T-cell (primary cell): ENCODE results near the gene IVD. TPM values are rescaled to one million over a fixed set of nuclear protein-coding genes. Genes with fewer than 3 reads are reported as not detected.

Experiments
- ATAC-seq, 4 experiments: fragments of 200-7000 bp in 3 of 4; fragments of 150-1000 bp in 1 of 4; cut with Tn5 transposase; replicated peaks in 1 of 4; 1 replicate in 3 of 4; 2 replicates in 1 of 4; pipeline ENCODE4 v1.10.0; 2021; ENCODE audit warnings: moderate library complexity in 3 of 4, mild to moderate bottlenecking in 2 of 4, moderate number of reproducible peaks in 1 of 4
- CTCF ChIA-PET, 2 donors: fragments of 300-600 bp; sonication (Branson Sonifier 250); formaldehyde crosslinking; loops; one replicate each; lab custom pipeline; 2022; ENCODE audit warnings: antibody characterized with exemption in 2 of 2; lab: Charles Lee
- POLR2A ChIA-PET, 2 donors: fragments of 300-600 bp; sonication (Branson Sonifier 250); formaldehyde crosslinking; loops; one replicate each; lab custom pipeline; 2022; ENCODE audit warnings: antibody characterized with exemption in 2 of 2; lab: Charles Lee
- DNase-seq, 35 experiments: peaks; one replicate each; pipeline versions ENCODE4 v3.0.0 to v3.0.0-alpha.2; 2013 to 2023
- H3K27ac ChIP-seq: one replicate; pipeline ENCODE4 v1.5.1; 2013; ENCODE audit warnings: low read length
- H3K27me3 ChIP-seq, 2 experiments: replicated peaks in 1 of 2; 1 replicate in 1 of 2; 2 replicates in 1 of 2; pipeline versions ENCODE4 v1.6.1 to v1.7.0; 2013; ENCODE audit warnings: low read length in 1 of 2, mixed read lengths in 1 of 2; ENCODE audit not compliant: control insufficient read depth in 2 of 2, insufficient read depth in 2 of 2; ENCODE audit errors: extremely low read depth in 1 of 2
- H3K36me3 ChIP-seq, 2 donors: 1 replicate in 1 of 2; 2 replicates in 1 of 2; pipeline versions ENCODE4 v1.6.1 to v1.7.0; 2013; ENCODE audit warnings: low read length in 1 of 2; ENCODE audit not compliant: control insufficient read depth in 2 of 2, insufficient read depth in 1 of 2; ENCODE audit errors: extremely low read depth in 1 of 2
- H3K4me1 ChIP-seq, 2 experiments: 1 replicate in 1 of 2; 2 replicates in 1 of 2; pipeline versions ENCODE4 v1.6.1 to v1.7.0; 2013; ENCODE audit warnings: low read length in 2 of 2, mixed read lengths in 1 of 2; ENCODE audit not compliant: insufficient read depth in 2 of 2, control insufficient read depth in 1 of 2; ENCODE audit errors: extremely low read depth in 1 of 2
- H3K4me3 ChIP-seq, 2 donors: 1 replicate in 1 of 2; 2 replicates in 1 of 2; pipeline versions ENCODE4 v1.5.1 to v1.7.0; 2013; ENCODE audit warnings: mild to moderate bottlenecking in 2 of 2, low read length in 1 of 2, moderate library complexity in 1 of 2; ENCODE audit not compliant: control insufficient read depth in 1 of 2; ENCODE audit errors: extremely low read depth in 1 of 2
- H3K9me3 ChIP-seq: 2 replicates; pipeline ENCODE4 v1.7.0; 2013
- H3K27ac Mint-ChIP-seq, 2 donors: one replicate each; pipeline ENCODE4 v1.8.0; 2020 to 2021; ENCODE audit warnings: mild to moderate bottlenecking in 2 of 2, mixed read lengths in 2 of 2
- H3K27me3 Mint-ChIP-seq, 2 donors: one replicate each; pipeline ENCODE4 v1.8.0; 2021 to 2022; ENCODE audit warnings: mixed read lengths in 2 of 2
- H3K36me3 Mint-ChIP-seq: one replicate; pipeline ENCODE4 v1.8.0; 2021; ENCODE audit warnings: mixed read lengths
- H3K4me1 Mint-ChIP-seq, 3 donors: one replicate each; pipeline ENCODE4 v1.8.0; 2020 to 2022; ENCODE audit warnings: mixed read lengths in 3 of 3, mild to moderate bottlenecking in 1 of 3
- H3K4me3 Mint-ChIP-seq, 3 donors: one replicate each; pipeline ENCODE4 v1.8.0; 2020 to 2022; ENCODE audit warnings: mild to moderate bottlenecking in 3 of 3, mixed read lengths in 3 of 3, moderate library complexity in 3 of 3
- H3K9me3 Mint-ChIP-seq, 3 donors: one replicate each; pipeline ENCODE4 v1.8.0; 2020 to 2022; ENCODE audit warnings: mixed read lengths in 3 of 3
- WGBS: methylation state at CpG from one replicate; pipeline ENCODE4 v1.1.5; 2013; ENCODE audit warnings: missing lambda C conversion rate; ENCODE audit not compliant: insufficient coverage; 5-methylcytosine and 5-hydroxymethylcytosine counted together
- total RNA-seq, 35 experiments: library from RNA in 6 of 35; stranded (reverse) in 6 of 35; fragments of 120-200 nt in 1 of 35; gene quantifications; one replicate each; pipeline versions ENCODE4 v1.2.1 to v1.2.4 and lab custom pipeline; 2013 to 2026

IVD gene
- total RNA-seq, 5 donors from 2014 or later (not counting 1 experiment from before 2014, with no cell fraction given) = 52.3 to 89.8 (median 81.4) TPM

GRCh38 chr15:40438712-40439111, 33.1 kb downstream of the IVD start:
- peaks cover 12 to 59% of the 10 kb centered on the region in 2 experiments for H3K4me1 ChIP-seq
- POLR2A ChIA-PET = no interaction called here
- H3K27ac Mint-ChIP-seq = no peak overlapping the region

GRCh38 chr15:40439461-40439959, 33.9 kb downstream of the IVD start:
- H3K27me3 ChIP-seq = peaks cover 0 to 56% of the 10 kb centered on the region in 2 experiments
- POLR2A ChIA-PET = interaction anchor here in 1 of 2 donors (0.6 kb wide), 1 partner anchor 10 kb away, joined by 3 read pairs; no protein-coding TSS in a partner anchor
- H3K4me3 ChIP-seq = peak overlapping the region; percentile 56 to 60
- CTCF ChIA-PET = interaction anchor here in 1 of 2 donors (0.5 to 1.5 kb wide), 3 partner anchors 22 to 126 kb away, joined by 3 read pairs; partner anchors contain the start of gene CCDC32
- no peaks in the 10 kb centered on the region for H3K36me3 Mint-ChIP-seq
- 21% methylated on average over 11 of the region's 15 CpGs for WGBS
- peaks cover 54 to 62% (median 58%) of the 10 kb centered on the region in 3 donors for H3K4me1 Mint-ChIP-seq
- DNase-seq = peak in 1 of 35 experiments; percentile 17
- peaks cover 14 to 62% of the 10 kb centered on the region in 2 experiments for H3K4me1 ChIP-seq
- no peak overlapping the region for H3K27ac ChIP-seq
- H3K27me3 Mint-ChIP-seq = peaks cover 18 to 32% of the 10 kb centered on the region in 2 donors
- H3K9me3 Mint-ChIP-seq = no peaks in the 10 kb centered on the region
- no peaks in the 10 kb centered on the region for H3K9me3 ChIP-seq
- no peak for ATAC-seq
- H3K36me3 ChIP-seq = no peaks in the 10 kb centered on the region
- peak overlapping the region; percentile 85 to 98 (median 93) for H3K4me3 Mint-ChIP-seq
- peak overlapping the region in 1 of 2 donors; percentile 55 for H3K27ac Mint-ChIP-seq

More at GRCh38 chr15:40438712-40439111, 33.1 kb downstream of the IVD start:
- Mint-ChIP-seq H3K36me3 (no peaks in the 10 kb centered on the region), H3K4me1 (peaks cover 46 to 57% (median 50%) of the 10 kb centered on the region in 3 donors), H3K27me3 (peaks cover 18 to 32% of the 10 kb centered on the region in 2 donors), H3K9me3 (no peaks in the 10 kb centered on the region), H3K4me3 (peak overlapping the region; percentile 25 to 98 (median 34))
- Histone ChIP-seq H3K36me3 (no peaks in the 10 kb centered on the region), H3K27me3 (peaks cover 0 to 56% of the 10 kb centered on the region in 2 experiments), H3K4me3 (no peak overlapping the region), H3K27ac (no peak overlapping the region), H3K9me3 (no peaks in the 10 kb centered on the region)
- DNase-seq (no peak), ATAC-seq (no peak)
- 62% methylated on average over 9 of the region's 12 CpGs for WGBS
- CTCF ChIA-PET = no interaction called here

GRCh38 chr15:40439960-40440742, 34.6 kb downstream of the IVD start:
- POLR2A ChIA-PET = interaction anchor here in 1 of 2 donors (0.6 kb wide), 1 partner anchor 9 kb away, joined by 3 read pairs; no protein-coding TSS in a partner anchor

GRCh38 chr15:40440743-40441564, 35.4 kb downstream of the IVD start, which contains the start of gene BAHD1:
Gene BAHD1, plus strand, starts transcription at chr15:40440953. Its CDS starts 17,512 bp downstream, at chr15:40458465.
- Histone ChIP-seq H3K27me3 (peaks cover 0 to 46% of the 10 kb centered on the region in 2 experiments), H3K4me1 (peaks cover 12 to 65% of the 10 kb centered on the region in 2 experiments), H3K9me3 (no peaks in the 10 kb centered on the region), H3K27ac (no peak within 1 kb of the TSS), H3K36me3 (no peaks in the 10 kb centered on the region), H3K4me3 (peak within 1 kb of the TSS; percentile 60 to 63)
- POLR2A ChIA-PET = interaction anchor here in 1 of 2 donors (0.7 kb wide), 1 partner anchor 1455 kb away, joined by 9 read pairs; no protein-coding TSS in a partner anchor
- CTCF ChIA-PET = interaction anchor here (0.6 to 1.5 kb wide), 5 partner anchors 9 to 412 kb away, joined by 3 to 7 read pairs (median 3); partner anchors contain the start of gene CCDC32 (in 1 of the 2)
- Mint-ChIP-seq H3K27ac (peak within 1 kb of the TSS; percentile 69 to 74), H3K27me3 (peaks cover 18 to 30% of the 10 kb centered on the region in 2 donors), H3K4me3 (peak within 1 kb of the TSS; percentile 88 to 98 (median 93)), H3K36me3 (no peaks in the 10 kb centered on the region), H3K9me3 (no peaks in the 10 kb centered on the region), H3K4me1 (peaks cover 62 to 65% (median 62%) of the 10 kb centered on the region in 3 donors)
- WGBS = under 1% methylated on average over 88 of the region's 119 CpGs
- ATAC-seq = peak; percentile 87 to 91 (median 88)
- peak; percentile 83 to 95 (median 90) for DNase-seq

More at GRCh38 chr15:40439960-40440742, 34.6 kb downstream of the IVD start:
- Histone ChIP-seq H3K9me3 (no peaks in the 10 kb centered on the region), H3K27ac (no peak overlapping the region), H3K27me3 (peaks cover 0 to 53% of the 10 kb centered on the region in 2 experiments), H3K4me1 (peaks cover 14 to 66% of the 10 kb centered on the region in 2 experiments), H3K36me3 (no peaks in the 10 kb centered on the region), H3K4me3 (peak overlapping the region; percentile 56 to 60)
- CTCF ChIA-PET = interaction anchor here in 1 of 2 donors (0.6 to 1.5 kb wide), 4 partner anchors 11 to 335 kb away, joined by 3 to 7 read pairs (median 3); partner anchors contain the start of gene CCDC32
- H3K4me3 Mint-ChIP-seq = peak overlapping the region; percentile 85 to 98 (median 93)
- no peaks in the 10 kb centered on the region for H3K9me3 Mint-ChIP-seq
- H3K4me1 Mint-ChIP-seq = peaks cover 60 to 65% (median 64%) of the 10 kb centered on the region in 3 donors
- peak overlapping the region; percentile 55 to 74 for H3K27ac Mint-ChIP-seq
- ATAC-seq (no peak), DNase-seq (peak in 5 of 35 experiments; percentile 11 to 46 (median 25))
- WGBS = 0% methylated on average over 16 of the region's 35 CpGs
- no peaks in the 10 kb centered on the region for H3K36me3 Mint-ChIP-seq
- peaks cover 18 to 31% of the 10 kb centered on the region in 2 donors for H3K27me3 Mint-ChIP-seq

- Mint-ChIP-seq H3K36me3 (no peaks in the 10 kb centered on the region), H3K27ac (peak overlapping the region; percentile 63 to 81), H3K4me3 (peak overlapping the region; percentile 84 to 89 (median 88)), H3K9me3 (no peaks in the 10 kb centered on the region), H3K27me3 (peaks cover 18 to 26% of the 10 kb centered on the region in 2 donors), H3K4me1 (peaks cover 53 to 65% (median 62%) of the 10 kb centered on the region in 3 donors)
- peak in 3 of 4 experiments; percentile 1 to 7 (median 4) for ATAC-seq
- H3K27ac ChIP-seq = peak overlapping the region; percentile 12
- H3K9me3 ChIP-seq = no peaks in the 10 kb centered on the region
- peak in 3 of 35 experiments; percentile 26 to 37 (median 28) for DNase-seq
- under 1% methylated on average over 104 of the region's 119 CpGs for WGBS
- peaks cover 6 to 57% of the 10 kb centered on the region in 2 experiments for H3K4me1 ChIP-seq
- H3K27me3 ChIP-seq = peaks cover 0 to 37% of the 10 kb centered on the region in 2 experiments
- peak overlapping the region; percentile 60 to 63 for H3K4me3 ChIP-seq
- ChIA-PET CTCF (interaction anchor here (0.6 to 1.1 kb wide), 3 partner anchors 8 to 82 kb away, joined by 3 read pairs; no protein-coding TSS in a partner anchor), POLR2A (interaction anchor here in 1 of 2 donors (0.7 kb wide), 1 partner anchor 1454 kb away, joined by 9 read pairs; no protein-coding TSS in a partner anchor)
- no peaks in the 10 kb centered on the region for H3K36me3 ChIP-seq
Measured at GRCh38 chr15:40441565-40442531, 36.3 kb downstream of the IVD start.
